ENCODE measurements around the gene GALNT11.

GALNT11 gene

GRCh38 chr7:152103066-152103465 lies 77.6 kb downstream of the GALNT11 start:
- Histone ChIP-seq H3K9ac (ENCODE audit: low read length) (no peak overlapping the region), H3K4me1 (ENCODE audit: low read length) (no peaks in the 10 kb centered on the region), H3K36me3 (replicated peaks; ENCODE audit: insufficient read depth, low read length) (no peaks in the 10 kb centered on the region), H3K27ac (ENCODE audit: low read length) (no peak overlapping the region), H3K4me2 (ENCODE audit: low read depth, low read length) (no peak overlapping the region), H2AFZ (ENCODE audit: low read length) (no peak overlapping the region), H4K20me1 (ENCODE audit: insufficient read depth, low read length) (no peaks in the 10 kb centered on the region), H3F3A (ENCODE audit: insufficient read depth, low read length) (no peaks in the 10 kb centered on the region), H3K4me3 (ENCODE audit: low read length) (no peak overlapping the region), H3K9me3 (replicated peaks; ENCODE audit: insufficient read depth, low read length) (no peaks in the 10 kb centered on the region), H3K27me3 (replicated peaks; ENCODE audit: insufficient read depth, low read length) (no peaks in the 10 kb centered on the region), H3K79me2 (ENCODE audit: low read length) (no peaks in the 10 kb centered on the region), H3K9me2 (replicated peaks; ENCODE audit: insufficient read depth, low read length) (no peaks in the 10 kb centered on the region)
- DNase-seq = no peak
- TF ChIP-seq EZH2phosphoT487 (IDR thresholded peaks at IDR 0.05; ENCODE audit: low read length) (no peak), EZH2 (optimal IDR thresholded peaks at IDR 0.05; ENCODE audit: low read depth, low read length) (no peak), CTCF (IDR thresholded peaks at IDR 0.05; ENCODE audit: low read length) (no peak)

GRCh38 chr7:152103691-152104090 lies 78.2 kb downstream of the GALNT11 start:
- Histone ChIP-seq H3K79me2 (ENCODE audit: low read length) (no peaks in the 10 kb centered on the region), H4K20me1 (ENCODE audit: insufficient read depth, low read length) (no peaks in the 10 kb centered on the region), H3K4me3 (ENCODE audit: low read length) (no peak overlapping the region), H3K27me3 (replicated peaks; ENCODE audit: insufficient read depth, low read length) (no peaks in the 10 kb centered on the region), H2AFZ (ENCODE audit: low read length) (no peak overlapping the region), H3K9ac (ENCODE audit: low read length) (no peak overlapping the region), H3F3A (ENCODE audit: insufficient read depth, low read length) (no peaks in the 10 kb centered on the region), H3K36me3 (replicated peaks; ENCODE audit: insufficient read depth, low read length) (no peaks in the 10 kb centered on the region), H3K27ac (ENCODE audit: low read length) (no peak overlapping the region), H3K4me1 (ENCODE audit: low read length) (no peaks in the 10 kb centered on the region), H3K4me2 (ENCODE audit: low read depth, low read length) (no peak overlapping the region), H3K9me3 (replicated peaks; ENCODE audit: insufficient read depth, low read length) (no peaks in the 10 kb centered on the region), H3K9me2 (replicated peaks; ENCODE audit: insufficient read depth, low read length) (no peaks in the 10 kb centered on the region)
- TF ChIP-seq EZH2phosphoT487 (IDR thresholded peaks at IDR 0.05; ENCODE audit: low read length) (no peak), EZH2 (optimal IDR thresholded peaks at IDR 0.05; ENCODE audit: low read depth, low read length) (no peak)
- no peak for DNase-seq

- Histone ChIP-seq H3K4me2 (ENCODE audit: low read depth, low read length) (no peak overlapping the region), H4K20me1 (ENCODE audit: insufficient read depth, low read length) (no peaks in the 10 kb centered on the region), H3K4me1 (ENCODE audit: low read length) (no peaks in the 10 kb centered on the region), H3K4me3 (ENCODE audit: low read length) (no peak overlapping the region), H3F3A (ENCODE audit: insufficient read depth, low read length) (no peaks in the 10 kb centered on the region), H3K79me2 (ENCODE audit: low read length) (no peaks in the 10 kb centered on the region), H2AFZ (ENCODE audit: low read length) (no peak overlapping the region), H3K9me2 (replicated peaks; ENCODE audit: insufficient read depth, low read length) (no peaks in the 10 kb centered on the region), H3K9ac (ENCODE audit: low read length) (no peak overlapping the region), H3K36me3 (replicated peaks; ENCODE audit: insufficient read depth, low read length) (no peaks in the 10 kb centered on the region), H3K27ac (ENCODE audit: low read length) (no peak overlapping the region), H3K9me3 (replicated peaks; ENCODE audit: insufficient read depth, low read length) (no peaks in the 10 kb centered on the region), H3K27me3 (replicated peaks; ENCODE audit: insufficient read depth, low read length) (no peaks in the 10 kb centered on the region)
- no peak for DNase-seq
- TF ChIP-seq CTCF (IDR thresholded peaks at IDR 0.05; ENCODE audit: low read length) (no peak), EZH2 (optimal IDR thresholded peaks at IDR 0.05; ENCODE audit: low read depth, low read length) (no peak), EZH2phosphoT487 (IDR thresholded peaks at IDR 0.05; ENCODE audit: low read length) (no peak)
Measured at GRCh38 chr7:152105205-152105604, 79.7 kb downstream of the GALNT11 start.

- H2AFZ ChIP-seq (ENCODE audit: low read length) = no peak overlapping the region
- H3K9ac ChIP-seq (ENCODE audit: low read length) = no peak overlapping the region
- no peak for TF ChIP-seq EZH2phosphoT487 (IDR thresholded peaks at IDR 0.05; ENCODE audit: low read length)
- no peak for TF ChIP-seq CTCF (IDR thresholded peaks at IDR 0.05; ENCODE audit: low read length)
- TF ChIP-seq EZH2 (optimal IDR thresholded peaks at IDR 0.05; ENCODE audit: low read depth, low read length) = no peak
- no peaks in the 10 kb centered on the region for H3K27me3 ChIP-seq (replicated peaks; ENCODE audit: insufficient read depth, low read length)
- H3K4me3 ChIP-seq (ENCODE audit: low read length) = no peak overlapping the region
- no peaks in the 10 kb centered on the region for H3K4me1 ChIP-seq (ENCODE audit: low read length)
- no peaks in the 10 kb centered on the region for H3K79me2 ChIP-seq (ENCODE audit: low read length)
- no peaks in the 10 kb centered on the region for H3K9me3 ChIP-seq (replicated peaks; ENCODE audit: insufficient read depth, low read length)
- no peaks in the 10 kb centered on the region for H3F3A ChIP-seq (ENCODE audit: insufficient read depth, low read length)
- H3K9me2 ChIP-seq (replicated peaks; ENCODE audit: insufficient read depth, low read length) = no peaks in the 10 kb centered on the region
- no peaks in the 10 kb centered on the region for H4K20me1 ChIP-seq (ENCODE audit: insufficient read depth, low read length)
- no peaks in the 10 kb centered on the region for H3K36me3 ChIP-seq (replicated peaks; ENCODE audit: insufficient read depth, low read length)
- H3K4me2 ChIP-seq (ENCODE audit: low read depth, low read length) = no peak overlapping the region
- no peak for DNase-seq
- H3K27ac ChIP-seq (ENCODE audit: low read length) = no peak overlapping the region
Measured at GRCh38 chr7:152106990-152107389, 81.5 kb downstream of the GALNT11 start.
